Endothelial cell of umbilical vein (primary cell): ENCODE measurements around the gene DOCK6. TPM values are rescaled to one million over a fixed set of nuclear protein-coding genes. Genes with fewer than 3 reads are reported as not detected.
"Not testable (repeated sequence)": the region's sequence is repeated elsewhere in the genome, so short reads cannot be mapped to it uniquely, and the experiment has no call there.

Source experiments
- BruUV-seq: library from RNA; stranded (reverse); fragments of 400-500 nt; replicated peaks from 2 replicates; lab custom pipeline; 2021; lab: Mats Ljungman, UMichigan
- CTCF ChIA-PET: fragments of 300-600, 350-600 bp; sonication (Branson Sonifier 250); formaldehyde crosslinking; loops from one replicate; lab custom pipeline; 2021; ENCODE audit warnings: antibody characterized with exemption, inconsistent platforms; lab: Charles Lee
- POLR2A ChIA-PET: fragments of 300-600, 350-600 bp; sonication (Branson Sonifier 250); formaldehyde crosslinking; loops from one replicate; lab custom pipeline; 2021; ENCODE audit warnings: antibody characterized with exemption, inconsistent platforms; lab: Charles Lee
- DNase-seq: peaks from one replicate; pipeline ENCODE4 v3.0.0-alpha.2; 2011; ENCODE audit warnings: low read depth, low spot score
- FAIRE-seq: peaks from 2 replicates; lab custom pipeline; 2011; peaks lifted over from hg19 to GRCh38; lab: Jason Lieb, UNC
- H2AFZ ChIP-seq: 2 replicates; pipeline ENCODE4 v1.6.0; 2012; ENCODE audit warnings: low read depth, low read length, control low read depth, inconsistent platforms
- H3K27ac ChIP-seq: 2 replicates; pipeline ENCODE4 v1.5.1; 2011; ENCODE audit warnings: low read depth, mild to moderate bottlenecking, control low read depth, low read length, moderate library complexity; ENCODE audit not compliant: insufficient read depth
- H3K27me3 ChIP-seq, 2 experiments: 2 replicates each; pipeline versions ENCODE4 v1.6.0 to v1.6.1; 2011; ENCODE audit warnings: low read length in 2 of 2, mixed read lengths in 1 of 2; ENCODE audit not compliant: control insufficient read depth in 2 of 2, insufficient read depth in 2 of 2
- H3K36me3 ChIP-seq, 2 experiments: 2 replicates in 1 of 2; 3 replicates in 1 of 2; pipeline ENCODE4 v1.5.1; 2011; ENCODE audit warnings: low read length in 2 of 2, mild to moderate bottlenecking in 1 of 2, moderate library complexity in 1 of 2; ENCODE audit not compliant: control insufficient read depth in 2 of 2, insufficient read depth in 2 of 2; ENCODE audit errors: extremely low read depth in 1 of 2
- H3K4me1 ChIP-seq: 3 replicates; pipeline ENCODE4 v1.5.1; 2011; ENCODE audit warnings: mild to moderate bottlenecking, low read length; ENCODE audit not compliant: control insufficient read depth, insufficient read depth; ENCODE audit errors: extremely low read depth
- H3K4me2 ChIP-seq: 2 replicates; pipeline ENCODE4 v1.6.1; 2011; ENCODE audit warnings: low read length, control low read depth, mixed read lengths; ENCODE audit not compliant: insufficient read depth
- H3K4me3 ChIP-seq, 3 experiments: fragments of 200-600 bp in 1 of 3; sonication (generic), shearing (Covaris generic) in 1 of 3; replicated peaks in 1 of 3; 2 replicates each; pipeline ENCODE4 v1.5.1; 2011 to 2016; ENCODE audit warnings: control low read depth in 3 of 3, low read length in 3 of 3, mild to moderate bottlenecking in 2 of 3, inconsistent platforms in 1 of 3, low read depth in 1 of 3, moderate library complexity in 1 of 3; ENCODE audit not compliant: insufficient read depth in 1 of 3
- H3K79me2 ChIP-seq: 2 replicates; pipeline ENCODE4 v1.6.0; 2012; ENCODE audit warnings: low read length, inconsistent platforms; ENCODE audit not compliant: control insufficient read depth, insufficient read depth
- H3K9ac ChIP-seq: replicated peaks from 2 replicates; pipeline ENCODE3; 2011; ENCODE audit warnings: low read length, control low read depth; ENCODE audit not compliant: insufficient read depth; ENCODE audit errors: extremely low read depth
- H3K9me1 ChIP-seq: replicated peaks from 3 replicates; pipeline ENCODE4 v1.6.0; 2011; ENCODE audit warnings: mild to moderate bottlenecking, low read length; ENCODE audit not compliant: control insufficient read depth, insufficient read depth; ENCODE audit errors: extremely low read depth
- H3K9me3 ChIP-seq: replicated peaks from 2 replicates; pipeline ENCODE4 v1.5.1; 2012; ENCODE audit warnings: low read length, inconsistent platforms; ENCODE audit not compliant: control insufficient read depth, insufficient read depth
- H4K20me1 ChIP-seq: replicated peaks from 2 replicates; pipeline ENCODE3; 2011; ENCODE audit warnings: mild to moderate bottlenecking, low read length; ENCODE audit not compliant: control insufficient read depth, insufficient read depth; ENCODE audit errors: extremely low read depth
- CTCF ChIP-seq, 2 donors: IDR thresholded peaks; 1 replicate in 1 of 2; 2 replicates in 1 of 2; pipeline ENCODE4 v1.5.1; 2011; ENCODE audit warnings: low read length in 2 of 2, mild to moderate bottlenecking in 2 of 2, moderate library complexity in 2 of 2, control low read depth in 1 of 2, inconsistent platforms in 1 of 2, low read depth in 1 of 2; ENCODE audit not compliant: insufficient read depth in 1 of 2; ENCODE audit errors: extremely low read depth in 1 of 2
- EZH2 ChIP-seq: IDR thresholded peaks from 2 replicates; pipeline ENCODE4 v1.6.1; 2012; ENCODE audit warnings: borderline replicate concordance, low read depth, mild to moderate bottlenecking, moderate library complexity, low read length, inconsistent platforms; ENCODE audit not compliant: severe bottlenecking
- FOS ChIP-seq: IDR thresholded peaks from 2 replicates; pipeline ENCODE4 v1.6.1; 2011; ENCODE audit warnings: mild to moderate bottlenecking, low read length, moderate library complexity, borderline replicate concordance; ENCODE audit not compliant: insufficient read depth
- GATA2 ChIP-seq: IDR thresholded peaks from 2 replicates; pipeline ENCODE4 v1.7.0; 2011; ENCODE audit warnings: low read depth, mild to moderate bottlenecking, moderate library complexity, mixed read lengths, low read length; ENCODE audit not compliant: insufficient read length, insufficient read depth
- JUN ChIP-seq: IDR thresholded peaks from 2 replicates; pipeline ENCODE4 v1.6.1; 2011; ENCODE audit warnings: borderline replicate concordance, low read depth; ENCODE audit not compliant: insufficient read length, insufficient read depth
- MAX ChIP-seq: IDR thresholded peaks from 2 replicates; pipeline ENCODE4 v1.6.1; 2011; ENCODE audit not compliant: insufficient read depth, insufficient read length
- MYC ChIP-seq: IDR thresholded peaks from one replicate; pipeline ENCODE4 v1.6.1; 2011; ENCODE audit warnings: mild to moderate bottlenecking, low read depth, low read length
- POLR2A ChIP-seq: IDR thresholded peaks from 2 replicates; pipeline ENCODE4 v1.6.1; 2012; ENCODE audit warnings: low read depth, mild to moderate bottlenecking, control low read depth, low read length
- POLR2AphosphoS5 ChIP-seq: IDR thresholded peaks from 2 replicates; pipeline ENCODE4 v1.6.1; 2012; ENCODE audit warnings: low read depth, mild to moderate bottlenecking, control low read depth, low read length, moderate library complexity; ENCODE audit not compliant: insufficient read depth
- dilution Hi-C: fragments of 300-500 bp; cut with MboI; formaldehyde crosslinking; loops from one replicate; pipeline ENCODE4 v1.15.0; 2019; ENCODE audit warnings: low sequenced_read_pairs; ENCODE audit not compliant: extremely low pct_ligation_motif_present
- intact Hi-C: fragments of 100-400 bp; cut with micrococcal nuclease; formaldehyde crosslinking; loops from one replicate; pipeline ENCODE4 v1.10.0; 2022
- polyA plus RNA-seq, 4 experiments: library from polyadenylated mRNA; depleted of rRNA in 3 of 4; stranded (reverse) in 3 of 4; unstranded in 1 of 4; fragments of >200 nt; gene quantifications; 2 replicates each; pipeline versions ENCODE4 v1.2.1 to v1.2.3, GENCODE V29; 2011 to 2012; ENCODE audit warnings: missing spikeins in 1 of 4
- total RNA-seq: library from RNA; stranded (reverse); gene quantifications from 2 replicates; pipeline ENCODE4 v1.2.3, GENCODE V29; 2021

DOCK6 gene
- total and polyA plus RNA-seq, 2 donors (not counting 3 experiments of a cell fraction or from before 2014, with no cell fraction given) = 126 to 334 TPM

GRCh38 chr19:11181488-11181887, 80.8 kb downstream of the DOCK6 start:
- H3K9me1 ChIP-seq = no peaks in the 10 kb centered on the region
- peaks cover 0 to 10% of the 10 kb centered on the region in 2 experiments for H3K36me3 ChIP-seq
- no peak overlapping the region for H3K27ac ChIP-seq
- H3K27me3 ChIP-seq = no peaks in the 10 kb centered on the region
- H3K9ac ChIP-seq = no peak overlapping the region
- H2AFZ ChIP-seq = no peak overlapping the region
- FAIRE-seq = no peak
- ChIA-PET CTCF (no interaction called here), POLR2A (no interaction called here)
- intact Hi-C loops = no loop called here
- no peak overlapping the region for H3K4me3 ChIP-seq
- no peaks in the 10 kb centered on the region for H4K20me1 ChIP-seq
- no TSS peak for BruUV-seq
- no peak overlapping the region for H3K4me2 ChIP-seq
- no peak for TF ChIP-seq GATA2
- no peak for TF ChIP-seq POLR2A
- TF ChIP-seq FOS = no peak
- TF ChIP-seq MYC = no peak
- TF ChIP-seq POLR2AphosphoS5 = no peak
- no peak for TF ChIP-seq MAX
- no peak for TF ChIP-seq CTCF (IDR thresholded peaks at IDR 0.05; ENCODE audit: extremely low read depth in 1 of 2, insufficient read depth in 1 of 2, low read depth in 1 of 2, low read length in 2 of 2)
- no peak for TF ChIP-seq JUN
- TF ChIP-seq EZH2 = no peak
- no peaks in the 10 kb centered on the region for H3K9me3 ChIP-seq
- dilution Hi-C loops = no loop called here
- peaks cover 12% of the 10 kb centered on the region for H3K4me1 ChIP-seq
- H3K79me2 ChIP-seq = peaks cover 2% of the 10 kb centered on the region
- DNase-seq = no peak

- dilution Hi-C loops, H3K79me2 ChIP-seq, H4K20me1 ChIP-seq, H2AFZ ChIP-seq, H3K4me2 ChIP-seq, CTCF ChIA-PET, H3K27me3 ChIP-seq, H3K9ac ChIP-seq, H3K9me1 ChIP-seq, intact Hi-C loops, BruUV-seq, FAIRE-seq, DNase-seq, H3K9me3 ChIP-seq, H3K4me3 ChIP-seq, H3K27ac ChIP-seq, POLR2A ChIA-PET: not testable (repeated sequence)
- H3K36me3 ChIP-seq = peaks cover 0 to 14% of the 10 kb centered on the region in 2 experiments
- H3K4me1 ChIP-seq = peaks cover 12% of the 10 kb centered on the region
Observed at GRCh38 chr19:11180975-11181374, 81.3 kb downstream of the DOCK6 start.
